Fibroblast of lung (primary cell): ENCODE data around the gene SKP1.

Experiments
- CTCF ChIP-seq, 2 donors: IDR thresholded peaks in 1 of 2; conservative IDR thresholded peaks in 1 of 2; 1 replicate in 1 of 2; 2 replicates in 1 of 2; pipeline ENCODE4 v1.5.1; 2011 to 2012; ENCODE audit warnings: low read length in 2 of 2, control low read depth in 1 of 2, inconsistent platforms in 1 of 2, low read depth in 1 of 2, mild to moderate bottlenecking in 1 of 2
- EZH2 ChIP-seq: IDR thresholded peaks from 2 replicates; pipeline ENCODE4 v1.5.1; 2012; ENCODE audit warnings: low read length, control low read depth, mild to moderate bottlenecking; ENCODE audit errors: missing control alignments

- TF ChIP-seq CTCF (conservative IDR thresholded peaks at IDR 0.05 in 1 of 2, IDR thresholded peaks at IDR 0.05 in 1 of 2; ENCODE audit: low read depth in 1 of 2, low read length in 2 of 2) (no peak), EZH2 (no peak)
These were observed 48.4 kb upstream of the SKP1 start for GRCh38 chr5:134224888-134225779.
